ENCODE data around the gene ENO1. TPM values are rescaled to one million over a fixed set of nuclear protein-coding genes. Genes with fewer than 3 reads are reported as not detected.
A peak's percentile ranks its signal among the peaks of the same experiment; 100 is the strongest.

The ENO1 gene
- total and polyA plus RNA-seq, 10 of the 15 experiments (the other 5 are each of a cell fraction or from before 2014, with no cell fraction given): 1,850 to 4,219 (median 2,331) TPM

DNA sequence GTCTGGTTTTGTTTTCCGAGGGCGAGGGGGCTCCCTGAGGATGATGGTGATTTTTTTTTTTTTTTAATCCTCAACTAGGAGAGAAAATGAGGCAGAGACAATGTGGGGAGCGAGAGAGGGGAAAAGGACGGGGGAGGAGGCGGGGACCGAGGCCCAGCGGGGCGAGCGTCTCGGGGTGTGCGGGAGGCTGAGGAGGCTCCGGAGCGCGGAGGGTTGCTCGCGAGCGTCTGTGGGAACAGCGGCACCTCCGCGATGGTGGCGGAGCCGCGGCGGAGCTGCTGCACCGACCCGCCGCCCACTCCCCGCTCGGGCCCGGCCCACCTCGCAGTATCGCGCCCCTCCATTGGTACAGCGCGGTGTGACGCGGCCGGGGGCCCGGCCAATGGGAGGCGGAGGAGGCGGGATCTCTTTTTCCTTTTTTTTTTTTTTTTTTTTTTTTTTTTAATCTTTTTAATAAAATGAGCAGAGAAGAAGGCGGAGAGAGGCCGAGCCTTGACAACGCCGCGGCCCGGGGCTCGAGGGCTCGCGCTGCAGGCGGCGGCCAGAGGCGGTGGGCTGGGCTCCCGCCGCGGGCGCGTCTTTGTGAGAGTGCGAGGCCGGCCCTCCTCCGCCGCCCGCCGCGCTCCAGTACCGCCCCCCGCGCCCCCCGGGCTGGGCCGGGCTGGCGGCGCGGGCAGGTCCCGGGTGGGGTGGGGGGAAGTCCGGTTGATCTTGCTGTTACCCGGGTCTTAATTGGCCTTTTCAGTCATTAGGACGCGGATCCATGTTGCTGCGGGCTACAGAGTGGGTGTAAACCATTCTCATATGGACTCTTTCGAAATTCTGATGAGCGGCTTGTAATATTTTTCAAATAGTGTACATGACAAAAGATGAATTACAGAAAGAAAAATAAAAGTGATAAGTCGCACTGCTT is 60.8 kb downstream of the ENO1 start, which contains the start of gene RERE (continued):
- TF ChIP-seq, protein P1, sequence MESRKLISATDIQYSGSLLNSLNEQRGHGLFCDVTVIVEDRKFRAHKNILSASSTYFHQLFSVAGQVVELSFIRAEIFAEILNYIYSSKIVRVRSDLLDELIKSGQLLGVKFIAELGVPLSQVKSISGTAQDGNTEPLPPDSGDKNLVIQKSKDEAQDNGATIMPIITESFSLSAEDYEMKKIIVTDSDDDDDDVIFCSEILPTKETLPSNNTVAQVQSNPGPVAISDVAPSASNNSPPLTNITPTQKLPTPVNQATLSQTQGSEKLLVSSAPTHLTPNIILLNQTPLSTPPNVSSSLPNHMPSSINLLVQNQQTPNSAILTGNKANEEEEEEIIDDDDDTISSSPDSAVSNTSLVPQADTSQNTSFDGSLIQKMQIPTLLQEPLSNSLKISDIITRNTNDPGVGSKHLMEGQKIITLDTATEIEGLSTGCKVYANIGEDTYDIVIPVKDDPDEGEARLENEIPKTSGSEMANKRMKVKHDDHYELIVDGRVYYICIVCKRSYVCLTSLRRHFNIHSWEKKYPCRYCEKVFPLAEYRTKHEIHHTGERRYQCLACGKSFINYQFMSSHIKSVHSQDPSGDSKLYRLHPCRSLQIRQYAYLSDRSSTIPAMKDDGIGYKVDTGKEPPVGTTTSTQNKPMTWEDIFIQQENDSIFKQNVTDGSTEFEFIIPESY (IDR thresholded peaks at IDR 0.05): no peak
- TF ChIP-seq, protein P2, sequence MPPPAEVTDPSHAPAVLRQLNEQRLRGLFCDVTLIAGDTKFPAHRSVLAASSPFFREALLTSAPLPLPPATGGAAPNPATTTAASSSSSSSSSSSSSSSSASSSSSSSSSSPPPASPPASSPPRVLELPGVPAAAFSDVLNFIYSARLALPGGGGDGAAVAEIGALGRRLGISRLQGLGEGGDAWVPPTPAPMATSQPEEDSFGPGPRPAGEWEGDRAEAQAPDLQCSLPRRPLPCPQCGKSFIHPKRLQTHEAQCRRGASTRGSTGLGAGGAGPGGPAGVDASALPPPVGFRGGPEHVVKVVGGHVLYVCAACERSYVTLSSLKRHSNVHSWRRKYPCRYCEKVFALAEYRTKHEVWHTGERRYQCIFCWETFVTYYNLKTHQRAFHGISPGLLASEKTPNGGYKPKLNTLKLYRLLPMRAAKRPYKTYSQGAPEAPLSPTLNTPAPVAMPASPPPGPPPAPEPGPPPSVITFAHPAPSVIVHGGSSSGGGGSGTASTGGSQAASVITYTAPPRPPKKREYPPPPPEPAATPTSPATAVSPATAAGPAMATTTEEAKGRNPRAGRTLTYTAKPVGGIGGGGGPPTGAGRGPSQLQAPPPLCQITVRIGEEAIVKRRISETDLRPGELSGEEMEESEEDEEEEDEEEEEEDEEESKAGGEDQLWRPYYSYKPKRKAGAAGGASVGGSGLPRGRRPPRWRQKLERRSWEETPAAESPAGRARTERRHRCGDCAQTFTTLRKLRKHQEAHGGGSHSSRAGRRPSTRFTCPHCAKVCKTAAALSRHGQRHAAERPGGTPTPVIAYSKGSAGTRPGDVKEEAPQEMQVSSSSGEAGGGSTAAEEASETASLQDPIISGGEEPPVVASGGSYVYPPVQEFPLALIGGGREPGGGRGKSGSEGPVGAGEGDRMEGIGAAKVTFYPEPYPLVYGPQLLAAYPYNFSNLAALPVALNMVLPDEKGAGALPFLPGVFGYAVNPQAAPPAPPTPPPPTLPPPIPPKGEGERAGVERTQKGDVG (CRISPR knock-in tag; IDR thresholded peaks at IDR 0.05): no peak
- TF ChIP-seq RAD51 (IDR thresholded peaks at IDR 0.05) (no peak), STAT1 (conservative IDR thresholded peaks at IDR 0.05) (no peak), SMARCA5 (IDR thresholded peaks at IDR 0.05) (no peak), FOXM1 (IDR thresholded peaks at IDR 0.05; ENCODE audit: low read depth, low read length) (no peak), RFX5 (IDR thresholded peaks at IDR 0.05; ENCODE audit: low read depth, low read length) (no peak), SIN3A (IDR thresholded peaks at IDR 0.05; ENCODE audit: low read depth, low read length) (peak; percentile 56; the same call in 1 of the 2 replicates), FOXK2 (IDR thresholded peaks at IDR 0.05) (no peak), NFYA (IDR thresholded peaks at IDR 0.05; ENCODE audit: borderline replicate concordance, low read depth, low read length) (no peak; the same call in 1 of the 2 replicates), ZNF217 (IDR thresholded peaks at IDR 0.05) (0 out of 2 replicates have a peak, but pooled peaks have one; percentile 17), HDGF (IDR thresholded peaks at IDR 0.05) (no peak), ZSCAN29 (IDR thresholded peaks at IDR 0.05) (peak; percentile 56; the same call in 1 of the 2 replicates), TCF7 (IDR thresholded peaks at IDR 0.05; ENCODE audit: borderline replicate concordance) (no peak)
- TF ChIP-seq, protein P3, sequence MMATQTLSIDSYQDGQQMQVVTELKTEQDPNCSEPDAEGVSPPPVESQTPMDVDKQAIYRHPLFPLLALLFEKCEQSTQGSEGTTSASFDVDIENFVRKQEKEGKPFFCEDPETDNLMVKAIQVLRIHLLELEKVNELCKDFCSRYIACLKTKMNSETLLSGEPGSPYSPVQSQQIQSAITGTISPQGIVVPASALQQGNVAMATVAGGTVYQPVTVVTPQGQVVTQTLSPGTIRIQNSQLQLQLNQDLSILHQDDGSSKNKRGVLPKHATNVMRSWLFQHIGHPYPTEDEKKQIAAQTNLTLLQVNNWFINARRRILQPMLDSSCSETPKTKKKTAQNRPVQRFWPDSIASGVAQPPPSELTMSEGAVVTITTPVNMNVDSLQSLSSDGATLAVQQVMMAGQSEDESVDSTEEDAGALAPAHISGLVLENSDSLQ (IDR thresholded peaks at IDR 0.05): no peak
- TF ChIP-seq, protein P4, sequence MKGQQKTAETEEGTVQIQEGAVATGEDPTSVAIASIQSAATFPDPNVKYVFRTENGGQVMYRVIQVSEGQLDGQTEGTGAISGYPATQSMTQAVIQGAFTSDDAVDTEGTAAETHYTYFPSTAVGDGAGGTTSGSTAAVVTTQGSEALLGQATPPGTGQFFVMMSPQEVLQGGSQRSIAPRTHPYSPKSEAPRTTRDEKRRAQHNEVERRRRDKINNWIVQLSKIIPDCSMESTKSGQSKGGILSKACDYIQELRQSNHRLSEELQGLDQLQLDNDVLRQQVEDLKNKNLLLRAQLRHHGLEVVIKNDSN (IDR thresholded peaks at IDR 0.05; ENCODE audit: borderline replicate concordance, extremely low read length, insufficient read depth, low read depth, low read length): no peak
- TF ChIP-seq, protein P5, sequence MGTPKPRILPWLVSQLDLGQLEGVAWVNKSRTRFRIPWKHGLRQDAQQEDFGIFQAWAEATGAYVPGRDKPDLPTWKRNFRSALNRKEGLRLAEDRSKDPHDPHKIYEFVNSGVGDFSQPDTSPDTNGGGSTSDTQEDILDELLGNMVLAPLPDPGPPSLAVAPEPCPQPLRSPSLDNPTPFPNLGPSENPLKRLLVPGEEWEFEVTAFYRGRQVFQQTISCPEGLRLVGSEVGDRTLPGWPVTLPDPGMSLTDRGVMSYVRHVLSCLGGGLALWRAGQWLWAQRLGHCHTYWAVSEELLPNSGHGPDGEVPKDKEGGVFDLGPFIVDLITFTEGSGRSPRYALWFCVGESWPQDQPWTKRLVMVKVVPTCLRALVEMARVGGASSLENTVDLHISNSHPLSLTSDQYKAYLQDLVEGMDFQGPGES (IDR thresholded peaks at IDR 0.05): peak; percentile 56; the same call in 1 of the 2 replicates
- TF ChIP-seq, protein P6, sequence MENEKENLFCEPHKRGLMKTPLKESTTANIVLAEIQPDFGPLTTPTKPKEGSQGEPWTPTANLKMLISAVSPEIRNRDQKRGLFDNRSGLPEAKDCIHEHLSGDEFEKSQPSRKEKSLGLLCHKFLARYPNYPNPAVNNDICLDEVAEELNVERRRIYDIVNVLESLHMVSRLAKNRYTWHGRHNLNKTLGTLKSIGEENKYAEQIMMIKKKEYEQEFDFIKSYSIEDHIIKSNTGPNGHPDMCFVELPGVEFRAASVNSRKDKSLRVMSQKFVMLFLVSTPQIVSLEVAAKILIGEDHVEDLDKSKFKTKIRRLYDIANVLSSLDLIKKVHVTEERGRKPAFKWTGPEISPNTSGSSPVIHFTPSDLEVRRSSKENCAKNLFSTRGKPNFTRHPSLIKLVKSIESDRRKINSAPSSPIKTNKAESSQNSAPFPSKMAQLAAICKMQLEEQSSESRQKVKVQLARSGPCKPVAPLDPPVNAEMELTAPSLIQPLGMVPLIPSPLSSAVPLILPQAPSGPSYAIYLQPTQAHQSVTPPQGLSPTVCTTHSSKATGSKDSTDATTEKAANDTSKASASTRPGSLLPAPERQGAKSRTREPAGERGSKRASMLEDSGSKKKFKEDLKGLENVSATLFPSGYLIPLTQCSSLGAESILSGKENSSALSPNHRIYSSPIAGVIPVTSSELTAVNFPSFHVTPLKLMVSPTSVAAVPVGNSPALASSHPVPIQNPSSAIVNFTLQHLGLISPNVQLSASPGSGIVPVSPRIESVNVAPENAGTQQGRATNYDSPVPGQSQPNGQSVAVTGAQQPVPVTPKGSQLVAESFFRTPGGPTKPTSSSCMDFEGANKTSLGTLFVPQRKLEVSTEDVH (IDR thresholded peaks at IDR 0.05; ENCODE audit: low read depth, partially characterized antibody): no peak

Data from GM12878 (cell line).